GM23338 (cell line): Measurements from ENCODE around the gene CTNND2. TPM values are rescaled to one million over a fixed set of nuclear protein-coding genes. Genes with fewer than 3 reads are reported as not detected.

Experiments
- ATAC-seq: fragments of 200-7000 bp; cut with Tn5 transposase; 3 replicates; pipeline ENCODE4 v1.9.1; 2020
- DNase-seq: peaks from one replicate; pipeline ENCODE4 v3.0.0-alpha.2; 2015; ENCODE audit warnings: low spot score
- H2AFZ ChIP-seq: fragments of 200-600 bp; sonication (generic); 2 replicates; pipeline ENCODE4 v1.8.0; 2016; ENCODE audit warnings: antibody characterized with exemption, mild to moderate bottlenecking, moderate library complexity
- H3F3A ChIP-seq: fragments of 200-600 bp; sonication (generic); replicated peaks from 2 replicates; pipeline ENCODE4 v1.8.0; 2017; ENCODE audit warnings: antibody characterized with exemption, mixed run types, low read depth
- H3K27ac ChIP-seq: fragments of 200-600 bp; sonication (generic); 2 replicates; pipeline ENCODE4 v1.6.1; 2016; ENCODE audit warnings: low read depth
- H3K27me3 ChIP-seq: fragments of 200-600 bp; sonication (generic); 2 replicates; pipeline ENCODE4 v1.8.0; 2016; ENCODE audit warnings: mild to moderate bottlenecking, mixed run types, moderate library complexity; ENCODE audit not compliant: insufficient read depth
- H3K36me3 ChIP-seq: fragments of 200-600 bp; sonication (generic); 2 replicates; pipeline ENCODE4 v1.8.0; 2016; ENCODE audit warnings: mild to moderate bottlenecking; ENCODE audit not compliant: insufficient read depth
- H3K4me1 ChIP-seq: fragments of 200-600 bp; sonication (generic); 2 replicates; pipeline ENCODE4 v1.8.0; 2016; ENCODE audit warnings: mild to moderate bottlenecking, moderate library complexity; ENCODE audit not compliant: insufficient read depth
- H3K4me2 ChIP-seq: fragments of 200-600 bp; sonication (generic); 2 replicates; pipeline ENCODE4 v1.7.1; 2017; ENCODE audit warnings: mixed run types
- H3K4me3 ChIP-seq: fragments of 200-600 bp; sonication (generic); 2 replicates; pipeline ENCODE4 v1.6.1; 2016; ENCODE audit warnings: mixed run types
- H3K79me2 ChIP-seq: fragments of 200-600 bp; sonication (generic); replicated peaks from 2 replicates; pipeline ENCODE4 v1.8.0; 2017; ENCODE audit warnings: mild to moderate bottlenecking; ENCODE audit not compliant: insufficient read depth
- H3K9me2 ChIP-seq: fragments of 200-600 bp; sonication (generic); 2 replicates; pipeline ENCODE4 v1.8.0; 2017; ENCODE audit not compliant: insufficient read depth
- H4K20me1 ChIP-seq: fragments of 200-600 bp; sonication (generic); replicated peaks from 2 replicates; pipeline ENCODE4 v1.8.0; 2017; ENCODE audit warnings: mild to moderate bottlenecking; ENCODE audit not compliant: insufficient read depth
- H3K27ac Mint-ChIP-seq: 2 replicates; pipeline ENCODE4 v1.8.0; 2020; ENCODE audit warnings: inconsistent platforms, mild to moderate bottlenecking, moderate library complexity, mixed read lengths
- H3K27me3 Mint-ChIP-seq: 3 replicates; pipeline ENCODE4 v1.8.0; 2022; ENCODE audit warnings: low read depth, mild to moderate bottlenecking, moderate library complexity, mixed read lengths, inconsistent platforms; ENCODE audit not compliant: insufficient read depth, poor library complexity
- H3K36me3 Mint-ChIP-seq: 3 replicates; pipeline ENCODE4 v1.8.0; 2021; ENCODE audit warnings: low read depth, mild to moderate bottlenecking, inconsistent platforms, moderate library complexity, mixed read lengths
- H3K4me1 Mint-ChIP-seq: 3 replicates; pipeline ENCODE4 v1.8.0; 2020; ENCODE audit warnings: mild to moderate bottlenecking, inconsistent platforms, mixed read lengths
- H3K4me3 Mint-ChIP-seq: 3 replicates; pipeline ENCODE4 v1.8.0; 2021; ENCODE audit warnings: moderate library complexity, mild to moderate bottlenecking, inconsistent platforms, mixed read lengths
- H3K9me3 Mint-ChIP-seq: 3 replicates; pipeline ENCODE4 v1.8.0; 2020; ENCODE audit warnings: moderate library complexity, mild to moderate bottlenecking, inconsistent platforms, mixed read lengths
- CREB1 ChIP-seq: fragments of 250-450 bp; sonication (Bioruptor Pico); IDR thresholded peaks from 2 replicates; pipeline ENCODE4 v1.5.0; 2020; ENCODE audit warnings: low read depth, mild to moderate bottlenecking, moderate library complexity
- EZH2 ChIP-seq: fragments of 200-600 bp; sonication (generic); IDR thresholded peaks from one replicate; pipeline ENCODE4 v1.8.0; 2017; ENCODE audit warnings: antibody characterized with exemption, mild to moderate bottlenecking, low read depth; ENCODE audit not compliant: unreplicated experiment
- EZH2phosphoT487 ChIP-seq: fragments of 200-600 bp; sonication (generic); IDR thresholded peaks from one replicate; pipeline ENCODE4 v1.8.1; 2018; ENCODE audit warnings: antibody characterized with exemption; ENCODE audit not compliant: unreplicated experiment
- JUNB ChIP-seq: IDR thresholded peaks from one replicate; pipeline ENCODE4 v1.6.1; 2016; ENCODE audit warnings: antibody characterized with exemption; ENCODE audit not compliant: unreplicated experiment
- NANOG ChIP-seq: IDR thresholded peaks from 2 replicates; pipeline ENCODE4 v1.6.1; 2016; ENCODE audit warnings: antibody characterized with exemption, borderline replicate concordance
- POLR2AphosphoS5 ChIP-seq: IDR thresholded peaks from 2 replicates; pipeline ENCODE4 v1.6.1; 2016; ENCODE audit warnings: antibody characterized with exemption, low read depth
- REST ChIP-seq: IDR thresholded peaks from one replicate; pipeline ENCODE4 v1.6.1; 2018; ENCODE audit warnings: antibody characterized with exemption; ENCODE audit not compliant: unreplicated experiment
- STAT1 ChIP-seq: IDR thresholded peaks from one replicate; pipeline ENCODE4 v1.6.1; 2016; ENCODE audit warnings: antibody characterized with exemption; ENCODE audit not compliant: unreplicated experiment
- ZNF114 ChIP-seq: fragments of 250-450 bp; sonication (Bioruptor Pico); IDR thresholded peaks from 2 replicates; pipeline ENCODE4 v1.5.0; 2020; ENCODE audit warnings: mild to moderate bottlenecking, moderate library complexity
- ZNF331 ChIP-seq: fragments of 250-450 bp; sonication (Bioruptor Pico); IDR thresholded peaks from 2 replicates; pipeline ENCODE4 v1.5.0; 2020; ENCODE audit warnings: low read depth, mild to moderate bottlenecking, moderate library complexity
- polyA plus RNA-seq: library from polyadenylated mRNA; unstranded; fragments of >200 nt; fragmentation: Nextera tagmentation; extraction: Ambion mirVana; gene quantifications from 2 replicates; pipeline ENCODE4 v1.2.1, GENCODE V29; 2016
- total RNA-seq: library from RNA; depleted of rRNA; stranded (reverse); fragments of >200 nt; shearing (Covaris generic); gene quantifications from 2 replicates; pipeline ENCODE4 v1.2.3, GENCODE V29; 2014
- TF ChIP-seq, protein P1 (sequence below): fragments of 250-450 bp; sonication (Bioruptor Pico); IDR thresholded peaks from 2 replicates; pipeline ENCODE4 v1.5.0; 2020; ENCODE audit warnings: mild to moderate bottlenecking, moderate library complexity
- TF ChIP-seq, protein P2 (sequence below): IDR thresholded peaks from 2 replicates; pipeline ENCODE4 v1.6.1; 2016; ENCODE audit warnings: antibody characterized with exemption
- TF ChIP-seq, protein P3 (sequence below), 2 experiments: fragments of 200-600 bp in 1 of 2; sonication (generic) in 1 of 2; conservative IDR thresholded peaks; 2 replicates each; pipeline versions ENCODE4 v1.5.1 to v1.6.1; 2016 to 2017; ENCODE audit warnings: antibody characterized with exemption in 2 of 2, low read depth in 2 of 2, mild to moderate bottlenecking in 2 of 2, moderate library complexity in 1 of 2

Gene CTNND2
- total and polyA plus RNA-seq, 2 experiments from 2014 or later, result 5.1 to 7.0 TPM

DNA sequence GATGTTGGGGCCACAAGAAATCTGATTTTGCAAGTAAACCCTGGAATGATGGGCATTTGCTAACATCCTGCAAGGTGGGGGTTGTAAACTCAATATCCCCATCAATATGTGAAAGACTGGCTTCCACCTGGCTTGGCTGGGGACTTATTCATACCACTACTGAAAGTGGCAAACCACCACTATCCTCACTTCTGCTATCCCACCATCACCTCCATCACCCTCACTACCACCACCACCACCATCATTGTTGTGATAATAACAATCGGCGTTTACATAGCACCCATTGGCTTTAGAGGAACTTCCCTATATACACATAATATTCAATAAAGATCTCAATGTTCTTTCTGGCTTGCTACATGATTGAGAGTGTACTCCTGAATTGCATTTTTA, 918.5 kb downstream of the CTNND2 start:
- H3K9me2 ChIP-seq, result no peaks in the 10 kb centered on the region
- ATAC-seq (no peak), DNase-seq (no peak)
- H3K4me2 ChIP-seq, result no peak overlapping the region
- H3K27ac ChIP-seq, result no peak overlapping the region
- peaks cover 23% of the 10 kb centered on the region for H3K4me1 Mint-ChIP-seq
- no peaks in the 10 kb centered on the region for H3K36me3 Mint-ChIP-seq
- H3F3A ChIP-seq, result no peaks in the 10 kb centered on the region
- no peak overlapping the region for H3K4me3 ChIP-seq
- H3K36me3 ChIP-seq, result no peaks in the 10 kb centered on the region
- H3K4me1 ChIP-seq, result peaks cover 3% of the 10 kb centered on the region
- peaks cover 7% of the 10 kb centered on the region for H3K27me3 Mint-ChIP-seq
- H4K20me1 ChIP-seq, result no peaks in the 10 kb centered on the region
- TF ChIP-seq EZH2phosphoT487, result no peak
- no peak for TF ChIP-seq STAT1
- no peak for TF ChIP-seq NANOG
- TF ChIP-seq JUNB, result no peak
- TF ChIP-seq ZNF114 (CRISPR knock-in tag), result no peak
- TF ChIP-seq, protein P1, sequence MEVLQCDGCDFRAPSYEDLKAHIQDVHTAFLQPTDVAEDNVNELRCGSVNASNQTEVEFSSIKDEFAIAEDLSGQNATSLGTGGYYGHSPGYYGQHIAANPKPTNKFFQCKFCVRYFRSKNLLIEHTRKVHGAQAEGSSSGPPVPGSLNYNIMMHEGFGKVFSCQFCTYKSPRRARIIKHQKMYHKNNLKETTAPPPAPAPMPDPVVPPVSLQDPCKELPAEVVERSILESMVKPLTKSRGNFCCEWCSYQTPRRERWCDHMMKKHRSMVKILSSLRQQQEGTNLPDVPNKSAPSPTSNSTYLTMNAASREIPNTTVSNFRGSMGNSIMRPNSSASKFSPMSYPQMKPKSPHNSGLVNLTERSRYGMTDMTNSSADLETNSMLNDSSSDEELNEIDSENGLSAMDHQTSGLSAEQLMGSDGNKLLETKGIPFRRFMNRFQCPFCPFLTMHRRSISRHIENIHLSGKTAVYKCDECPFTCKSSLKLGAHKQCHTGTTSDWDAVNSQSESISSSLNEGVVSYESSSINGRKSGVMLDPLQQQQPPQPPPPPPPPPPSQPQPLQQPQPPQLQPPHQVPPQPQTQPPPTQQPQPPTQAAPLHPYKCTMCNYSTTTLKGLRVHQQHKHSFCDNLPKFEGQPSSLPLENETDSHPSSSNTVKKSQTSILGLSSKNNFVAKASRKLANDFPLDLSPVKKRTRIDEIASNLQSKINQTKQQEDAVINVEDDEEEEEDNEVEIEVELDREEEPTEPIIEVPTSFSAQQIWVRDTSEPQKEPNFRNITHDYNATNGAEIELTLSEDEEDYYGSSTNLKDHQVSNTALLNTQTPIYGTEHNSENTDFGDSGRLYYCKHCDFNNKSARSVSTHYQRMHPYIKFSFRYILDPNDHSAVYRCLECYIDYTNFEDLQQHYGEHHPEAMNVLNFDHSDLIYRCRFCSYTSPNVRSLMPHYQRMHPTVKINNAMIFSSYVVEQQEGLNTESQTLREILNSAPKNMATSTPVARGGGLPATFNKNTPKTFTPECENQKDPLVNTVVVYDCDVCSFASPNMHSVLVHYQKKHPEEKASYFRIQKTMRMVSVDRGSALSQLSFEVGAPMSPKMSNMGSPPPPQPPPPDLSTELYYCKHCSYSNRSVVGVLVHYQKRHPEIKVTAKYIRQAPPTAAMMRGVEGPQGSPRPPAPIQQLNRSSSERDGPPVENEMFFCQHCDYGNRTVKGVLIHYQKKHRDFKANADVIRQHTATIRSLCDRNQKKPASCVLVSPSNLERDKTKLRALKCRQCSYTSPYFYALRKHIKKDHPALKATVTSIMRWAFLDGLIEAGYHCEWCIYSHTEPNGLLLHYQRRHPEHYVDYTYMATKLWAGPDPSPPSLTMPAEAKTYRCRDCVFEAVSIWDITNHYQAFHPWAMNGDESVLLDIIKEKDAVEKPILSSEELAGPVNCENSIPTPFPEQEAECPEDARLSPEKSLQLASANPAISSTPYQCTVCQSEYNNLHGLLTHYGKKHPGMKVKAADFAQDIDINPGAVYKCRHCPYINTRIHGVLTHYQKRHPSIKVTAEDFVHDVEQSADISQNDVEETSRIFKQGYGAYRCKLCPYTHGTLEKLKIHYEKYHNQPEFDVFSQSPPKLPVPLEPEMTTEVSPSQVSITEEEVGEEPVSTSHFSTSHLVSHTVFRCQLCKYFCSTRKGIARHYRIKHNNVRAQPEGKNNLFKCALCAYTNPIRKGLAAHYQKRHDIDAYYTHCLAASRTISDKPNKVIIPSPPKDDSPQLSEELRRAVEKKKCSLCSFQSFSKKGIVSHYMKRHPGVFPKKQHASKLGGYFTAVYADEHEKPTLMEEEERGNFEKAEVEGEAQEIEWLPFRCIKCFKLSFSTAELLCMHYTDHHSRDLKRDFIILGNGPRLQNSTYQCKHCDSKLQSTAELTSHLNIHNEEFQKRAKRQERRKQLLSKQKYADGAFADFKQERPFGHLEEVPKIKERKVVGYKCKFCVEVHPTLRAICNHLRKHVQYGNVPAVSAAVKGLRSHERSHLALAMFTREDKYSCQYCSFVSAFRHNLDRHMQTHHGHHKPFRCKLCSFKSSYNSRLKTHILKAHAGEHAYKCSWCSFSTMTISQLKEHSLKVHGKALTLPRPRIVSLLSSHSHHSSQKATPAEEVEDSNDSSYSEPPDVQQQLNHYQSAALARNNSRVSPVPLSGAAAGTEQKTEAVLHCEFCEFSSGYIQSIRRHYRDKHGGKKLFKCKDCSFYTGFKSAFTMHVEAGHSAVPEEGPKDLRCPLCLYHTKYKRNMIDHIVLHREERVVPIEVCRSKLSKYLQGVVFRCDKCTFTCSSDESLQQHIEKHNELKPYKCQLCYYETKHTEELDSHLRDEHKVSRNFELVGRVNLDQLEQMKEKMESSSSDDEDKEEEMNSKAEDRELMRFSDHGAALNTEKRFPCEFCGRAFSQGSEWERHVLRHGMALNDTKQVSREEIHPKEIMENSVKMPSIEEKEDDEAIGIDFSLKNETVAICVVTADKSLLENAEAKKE, result no peak
- TF ChIP-seq ZNF331 (CRISPR knock-in tag), result no peak
- TF ChIP-seq EZH2, result no peak
- no peak for TF ChIP-seq POLR2AphosphoS5
- TF ChIP-seq REST, result no peak
- TF ChIP-seq, protein P2, sequence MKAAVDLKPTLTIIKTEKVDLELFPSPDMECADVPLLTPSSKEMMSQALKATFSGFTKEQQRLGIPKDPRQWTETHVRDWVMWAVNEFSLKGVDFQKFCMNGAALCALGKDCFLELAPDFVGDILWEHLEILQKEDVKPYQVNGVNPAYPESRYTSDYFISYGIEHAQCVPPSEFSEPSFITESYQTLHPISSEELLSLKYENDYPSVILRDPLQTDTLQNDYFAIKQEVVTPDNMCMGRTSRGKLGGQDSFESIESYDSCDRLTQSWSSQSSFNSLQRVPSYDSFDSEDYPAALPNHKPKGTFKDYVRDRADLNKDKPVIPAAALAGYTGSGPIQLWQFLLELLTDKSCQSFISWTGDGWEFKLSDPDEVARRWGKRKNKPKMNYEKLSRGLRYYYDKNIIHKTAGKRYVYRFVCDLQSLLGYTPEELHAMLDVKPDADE, result no peak
- no peak for TF ChIP-seq CREB1 (CRISPR knock-in tag)
- TF ChIP-seq, protein P3, sequence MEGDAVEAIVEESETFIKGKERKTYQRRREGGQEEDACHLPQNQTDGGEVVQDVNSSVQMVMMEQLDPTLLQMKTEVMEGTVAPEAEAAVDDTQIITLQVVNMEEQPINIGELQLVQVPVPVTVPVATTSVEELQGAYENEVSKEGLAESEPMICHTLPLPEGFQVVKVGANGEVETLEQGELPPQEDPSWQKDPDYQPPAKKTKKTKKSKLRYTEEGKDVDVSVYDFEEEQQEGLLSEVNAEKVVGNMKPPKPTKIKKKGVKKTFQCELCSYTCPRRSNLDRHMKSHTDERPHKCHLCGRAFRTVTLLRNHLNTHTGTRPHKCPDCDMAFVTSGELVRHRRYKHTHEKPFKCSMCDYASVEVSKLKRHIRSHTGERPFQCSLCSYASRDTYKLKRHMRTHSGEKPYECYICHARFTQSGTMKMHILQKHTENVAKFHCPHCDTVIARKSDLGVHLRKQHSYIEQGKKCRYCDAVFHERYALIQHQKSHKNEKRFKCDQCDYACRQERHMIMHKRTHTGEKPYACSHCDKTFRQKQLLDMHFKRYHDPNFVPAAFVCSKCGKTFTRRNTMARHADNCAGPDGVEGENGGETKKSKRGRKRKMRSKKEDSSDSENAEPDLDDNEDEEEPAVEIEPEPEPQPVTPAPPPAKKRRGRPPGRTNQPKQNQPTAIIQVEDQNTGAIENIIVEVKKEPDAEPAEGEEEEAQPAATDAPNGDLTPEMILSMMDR (conservative IDR thresholded peaks at IDR 0.05; ENCODE audit: low read depth in 2 of 2), result no peak
- H3K27me3 ChIP-seq, result no peaks in the 10 kb centered on the region
- H3K9me3 Mint-ChIP-seq, result no peaks in the 10 kb centered on the region
- no peak overlapping the region for H2AFZ ChIP-seq
- H3K4me3 Mint-ChIP-seq, result no peak overlapping the region
- no peak overlapping the region for H3K27ac Mint-ChIP-seq
- H3K79me2 ChIP-seq, result no peaks in the 10 kb centered on the region
